GM12878 (cell line): Measurements from ENCODE around the gene LIPE.

Source experiments
- ATF7 ChIP-seq: fragments of 450-650 bp; IDR thresholded peaks from 2 replicates; pipeline ENCODE4 v1.6.1; 2016; ENCODE audit warnings: low read depth, mild to moderate bottlenecking
- CREM ChIP-seq: IDR thresholded peaks from 2 replicates; pipeline ENCODE4 v1.6.1; 2014; ENCODE audit warnings: antibody characterized with exemption, low read depth
- CTCF ChIP-seq, 3 experiments: IDR thresholded peaks in 2 of 3; conservative IDR thresholded peaks in 1 of 3; 2 replicates each; pipeline ENCODE4 v1.5.1; 2011; ENCODE audit warnings: low read depth in 3 of 3, low read length in 3 of 3, mild to moderate bottlenecking in 3 of 3, control low read depth in 2 of 3, moderate library complexity in 2 of 3, inconsistent platforms in 1 of 3, mixed read lengths in 1 of 3; ENCODE audit not compliant: control insufficient read depth in 2 of 3, insufficient read depth in 1 of 3; ENCODE audit errors: extremely low read depth in 1 of 3
- FOS ChIP-seq: IDR thresholded peaks from 3 replicates; pipeline ENCODE4 v1.6.1; 2011; ENCODE audit warnings: borderline replicate concordance; ENCODE audit not compliant: insufficient read length; ENCODE audit errors: extremely low read depth
- PKNOX1 ChIP-seq: fragments of 450-650 bp; IDR thresholded peaks from 2 replicates; pipeline ENCODE4 v1.6.1; 2016; ENCODE audit warnings: mild to moderate bottlenecking
- POLR2AphosphoS5 ChIP-seq: IDR thresholded peaks from 2 replicates; pipeline ENCODE4 v1.6.1; 2011; ENCODE audit warnings: mild to moderate bottlenecking, low read length, inconsistent platforms
- RAD21 ChIP-seq: IDR thresholded peaks from 2 replicates; pipeline ENCODE4 v1.6.1; 2011; ENCODE audit warnings: mild to moderate bottlenecking, low read depth, low read length, moderate library complexity; ENCODE audit not compliant: insufficient read depth
- TAF1 ChIP-seq: IDR thresholded peaks from 2 replicates; pipeline ENCODE4 v1.6.1; 2011; ENCODE audit warnings: mild to moderate bottlenecking, low read depth, low read length, borderline replicate concordance
- TCF7 ChIP-seq: IDR thresholded peaks from 2 replicates; pipeline ENCODE4 v1.6.1; 2014; ENCODE audit warnings: antibody characterized with exemption, borderline replicate concordance
- YY1 ChIP-seq: IDR thresholded peaks from 2 replicates; pipeline ENCODE4 v1.6.1; 2011; ENCODE audit warnings: low read depth, mild to moderate bottlenecking, low read length
- ZNF274 ChIP-seq: IDR thresholded peaks from one replicate; pipeline ENCODE4 v1.8.0; 2011; ENCODE audit not compliant: insufficient read length, insufficient read depth

GRCh38 chr19:42401365-42402303 is 25.6 kb downstream of the LIPE start:
- TF ChIP-seq ATF7 (no peak), CTCF (IDR thresholded peaks at IDR 0.05 in 2 of 3, conservative IDR thresholded peaks at IDR 0.05 in 1 of 3; ENCODE audit: control insufficient read depth in 2 of 3, extremely low read depth in 1 of 3, insufficient read depth in 1 of 3, low read depth in 3 of 3, low read length in 3 of 3) (peak; percentile 73 to 76 (median 74)), POLR2AphosphoS5 (no peak), TAF1 (no peak), YY1 (0 out of 2 replicates have a peak, but pooled peaks have one; percentile 23), TCF7 (no peak), ZNF274 (no peak), FOS (no peak), CREM (no peak), RAD21 (peak; percentile 47), PKNOX1 (no peak)
